ENCODE data around the gene STUM.

STUM gene

DNA sequence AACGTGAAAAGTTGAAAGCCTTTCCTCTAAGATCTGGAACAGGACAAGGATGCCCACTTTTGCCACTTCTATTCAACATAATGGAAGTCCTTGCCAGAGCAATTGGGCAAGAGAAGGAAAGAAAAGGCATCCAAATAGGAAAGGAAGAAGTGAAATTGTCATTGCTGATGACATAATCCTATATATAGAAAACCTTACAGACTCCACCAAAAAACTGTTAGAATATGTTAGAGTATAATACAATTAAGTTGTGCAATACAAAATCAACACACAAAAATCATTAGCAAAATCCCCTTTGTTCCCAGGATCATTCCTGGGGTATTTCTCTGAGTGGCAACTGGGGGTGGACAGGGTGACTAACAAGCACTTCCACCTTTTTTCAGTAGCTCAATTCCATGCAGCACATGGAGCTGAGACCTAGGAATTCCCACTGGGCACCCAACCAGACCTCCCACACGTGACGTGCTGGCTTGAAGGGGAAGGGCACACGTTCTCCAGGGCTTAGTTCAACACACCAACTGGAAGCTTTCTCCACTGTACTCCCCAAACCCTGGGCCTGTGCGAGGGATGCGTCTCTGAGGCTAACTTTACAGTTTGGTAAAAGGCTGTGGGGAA is 9.6 kb downstream of the STUM start:
- Histone ChIP-seq H3F3A (ENCODE audit: insufficient read depth) (no peaks in the 10 kb centered on the region), H3K4me2 (ENCODE audit: low read depth, low read length, poor library complexity, severe bottlenecking) (no peak overlapping the region), H3K9me2 (replicated peaks; ENCODE audit: insufficient read depth, low read length) (no peaks in the 10 kb centered on the region), H3K36me3 (ENCODE audit: low read length) (no peaks in the 10 kb centered on the region), H3K9ac (ENCODE audit: low read length) (no peak overlapping the region), H3K27ac (ENCODE audit: low read depth, low read length) (no peak overlapping the region), H3K27me3 (ENCODE audit: low read length) (no peaks in the 10 kb centered on the region; the same call in 1 of the 2 replicates), H3K4me3 (ENCODE audit: insufficient read depth, low read length, poor library complexity, severe bottlenecking) (no peak overlapping the region), H3K79me2 (ENCODE audit: insufficient read depth, low read length) (no peaks in the 10 kb centered on the region), H3K9me3 (ENCODE audit: insufficient read depth, low read length) (no peaks in the 10 kb centered on the region), H2AFZ (ENCODE audit: low read depth, low read length, severe bottlenecking) (no peak overlapping the region), H4K20me1 (ENCODE audit: low read depth, low read length) (no peaks in the 10 kb centered on the region)
- TF ChIP-seq EZH2phosphoT487 (conservative IDR thresholded peaks at IDR 0.05; ENCODE audit: low read length), result no peak
- TF ChIP-seq, protein P1, sequence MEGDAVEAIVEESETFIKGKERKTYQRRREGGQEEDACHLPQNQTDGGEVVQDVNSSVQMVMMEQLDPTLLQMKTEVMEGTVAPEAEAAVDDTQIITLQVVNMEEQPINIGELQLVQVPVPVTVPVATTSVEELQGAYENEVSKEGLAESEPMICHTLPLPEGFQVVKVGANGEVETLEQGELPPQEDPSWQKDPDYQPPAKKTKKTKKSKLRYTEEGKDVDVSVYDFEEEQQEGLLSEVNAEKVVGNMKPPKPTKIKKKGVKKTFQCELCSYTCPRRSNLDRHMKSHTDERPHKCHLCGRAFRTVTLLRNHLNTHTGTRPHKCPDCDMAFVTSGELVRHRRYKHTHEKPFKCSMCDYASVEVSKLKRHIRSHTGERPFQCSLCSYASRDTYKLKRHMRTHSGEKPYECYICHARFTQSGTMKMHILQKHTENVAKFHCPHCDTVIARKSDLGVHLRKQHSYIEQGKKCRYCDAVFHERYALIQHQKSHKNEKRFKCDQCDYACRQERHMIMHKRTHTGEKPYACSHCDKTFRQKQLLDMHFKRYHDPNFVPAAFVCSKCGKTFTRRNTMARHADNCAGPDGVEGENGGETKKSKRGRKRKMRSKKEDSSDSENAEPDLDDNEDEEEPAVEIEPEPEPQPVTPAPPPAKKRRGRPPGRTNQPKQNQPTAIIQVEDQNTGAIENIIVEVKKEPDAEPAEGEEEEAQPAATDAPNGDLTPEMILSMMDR (IDR thresholded peaks at IDR 0.05; ENCODE audit: insufficient read depth, low read length, poor library complexity, severe bottlenecking), result no peak

- Histone ChIP-seq H3K9ac (ENCODE audit: low read length) (no peak overlapping the region), H3K9me2 (replicated peaks; ENCODE audit: insufficient read depth, low read length) (no peaks in the 10 kb centered on the region), H3K27ac (ENCODE audit: low read depth, low read length) (no peak overlapping the region), H4K20me1 (ENCODE audit: low read depth, low read length) (no peaks in the 10 kb centered on the region), H3K79me2 (ENCODE audit: insufficient read depth, low read length) (no peaks in the 10 kb centered on the region), H3K36me3 (ENCODE audit: low read length) (no peaks in the 10 kb centered on the region), H3K4me3 (ENCODE audit: insufficient read depth, low read length, poor library complexity, severe bottlenecking) (no peak overlapping the region), H3K9me3 (ENCODE audit: insufficient read depth, low read length) (no peaks in the 10 kb centered on the region), H3F3A (ENCODE audit: insufficient read depth) (no peaks in the 10 kb centered on the region), H3K27me3 (ENCODE audit: low read length) (no peaks in the 10 kb centered on the region; the same call in 1 of the 2 replicates), H2AFZ (ENCODE audit: low read depth, low read length, severe bottlenecking) (no peak overlapping the region), H3K4me2 (ENCODE audit: low read depth, low read length, poor library complexity, severe bottlenecking) (no peak overlapping the region)
- TF ChIP-seq EZH2phosphoT487 (conservative IDR thresholded peaks at IDR 0.05; ENCODE audit: low read length), result no peak
- TF ChIP-seq, protein P1 (IDR thresholded peaks at IDR 0.05; ENCODE audit: insufficient read depth, low read length, poor library complexity, severe bottlenecking), result no peak
Observed at GRCh38 chr1:226560243-226560642, 11.7 kb downstream of the STUM start.

- Histone ChIP-seq H3K27me3 (ENCODE audit: low read length) (no peaks in the 10 kb centered on the region), H3K27ac (ENCODE audit: low read depth, low read length) (no peak overlapping the region), H3K4me3 (ENCODE audit: insufficient read depth, low read length, poor library complexity, severe bottlenecking) (no peak overlapping the region), H3K4me2 (ENCODE audit: low read depth, low read length, poor library complexity, severe bottlenecking) (no peak overlapping the region), H3K9me2 (replicated peaks; ENCODE audit: insufficient read depth, low read length) (no peaks in the 10 kb centered on the region), H3K36me3 (ENCODE audit: low read length) (no peaks in the 10 kb centered on the region), H3K9ac (ENCODE audit: low read length) (no peak overlapping the region), H3F3A (ENCODE audit: insufficient read depth) (no peaks in the 10 kb centered on the region), H3K9me3 (ENCODE audit: insufficient read depth, low read length) (no peaks in the 10 kb centered on the region), H4K20me1 (ENCODE audit: low read depth, low read length) (no peaks in the 10 kb centered on the region), H3K79me2 (ENCODE audit: insufficient read depth, low read length) (no peaks in the 10 kb centered on the region), H2AFZ (ENCODE audit: low read depth, low read length, severe bottlenecking) (no peak overlapping the region)
- TF ChIP-seq, protein P1 (IDR thresholded peaks at IDR 0.05; ENCODE audit: insufficient read depth, low read length, poor library complexity, severe bottlenecking), result no peak
- TF ChIP-seq EZH2phosphoT487 (conservative IDR thresholded peaks at IDR 0.05; ENCODE audit: low read length), result no peak
Observed at GRCh38 chr1:226562989-226563388, 14.4 kb downstream of the STUM start.

All from SU-DHL-6 (cell line).